Endometrial microvascular endothelial cells (primary cell): ENCODE results near the gene C11orf42. TPM values are rescaled to one million over a fixed set of nuclear protein-coding genes. Genes with fewer than 3 reads are reported as not detected.

Experiments
- in situ Hi-C: cut with HindIII; loops from 2 replicates; pipeline ENCODE4 v1.10.0; 2017; ENCODE audit warnings: low sequenced_read_pairs, low pct_unique_long_range_greater_than_20kb; ENCODE audit errors: inconsistent ontology term
- total RNA-seq: library from RNA; depleted of rRNA; stranded (reverse); fragments of >200 nt; gene quantifications from one replicate; pipeline ENCODE4 v1.2.3, GENCODE V29; 2015; ENCODE audit errors: inconsistent ontology term

Gene C11orf42
- not detected for total RNA-seq

GRCh38 chr11:6205366-6205765 lies at the start of gene C11orf42:
Gene C11orf42, plus strand, starts transcription at chr11:6205557. Its CDS starts 59 bp downstream, at chr11:6205616.
- in situ Hi-C loops = no loop called here

DNA sequence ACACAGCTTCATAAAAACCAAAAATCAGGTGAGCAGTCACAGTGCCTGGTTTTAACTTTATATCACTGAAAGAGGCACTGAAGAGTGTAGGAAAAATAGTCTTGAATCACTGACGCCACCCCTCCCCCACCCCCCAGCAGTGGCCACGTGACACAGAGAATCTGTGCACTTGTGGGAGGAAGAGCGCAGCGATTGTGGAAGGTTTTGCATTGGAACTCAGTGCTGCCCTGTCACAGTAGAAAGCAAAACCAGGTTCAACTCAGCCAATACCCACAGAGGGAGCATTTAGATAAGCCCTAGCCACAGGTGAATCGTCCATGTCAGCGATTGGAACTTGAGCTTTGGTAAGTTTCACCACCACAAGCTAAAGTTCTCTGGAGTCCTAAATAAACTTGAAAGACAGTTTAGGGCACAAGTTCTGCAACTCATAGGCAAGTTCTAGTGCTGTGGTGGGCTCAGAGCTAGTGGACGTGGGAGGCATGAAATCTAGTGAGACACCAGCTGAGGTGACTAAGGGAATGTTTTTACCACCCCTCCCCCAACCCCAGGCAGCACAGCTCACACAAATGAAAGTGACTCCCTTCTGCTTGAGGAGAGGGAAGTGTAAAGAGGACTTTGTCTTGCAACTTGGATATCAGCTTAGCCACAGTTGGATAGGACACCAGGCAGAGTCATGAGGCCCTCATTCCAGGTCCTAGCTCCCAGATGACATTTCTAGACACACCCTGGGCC lies 48.6 kb upstream of the C11orf42 start:
- in situ Hi-C loops = no loop called here

GRCh38 chr11:6170226-6170625 lies 35.1 kb upstream of the C11orf42 start, which contains the start of gene OR52B2:
Gene OR52B2, minus strand, starts transcription at chr11:6170326. Its CDS starts 0 bp downstream, at chr11:6170326.
- in situ Hi-C loops = no loop called here

DNA sequence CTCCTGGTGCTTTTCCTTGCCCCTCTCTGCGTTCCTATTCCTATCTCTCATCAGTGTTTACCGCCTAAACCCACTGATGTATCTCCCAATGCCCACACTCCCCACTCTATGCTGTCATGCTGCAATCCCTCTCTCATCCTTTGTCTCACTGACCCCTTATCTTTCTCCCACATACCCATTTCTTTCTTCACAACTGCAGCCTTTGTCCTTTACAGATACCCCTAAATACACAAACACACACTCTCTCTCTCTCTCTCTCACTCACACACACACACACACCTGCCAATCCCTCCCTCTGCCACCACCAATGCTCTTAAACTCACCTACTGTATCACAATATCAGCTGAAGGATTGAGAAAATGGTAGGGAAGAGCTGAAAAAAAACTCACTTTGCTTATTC lies 29.9 kb upstream of the C11orf42 start:
- in situ Hi-C loops = no loop called here

GRCh38 chr11:6191742-6192141 lies 13.6 kb upstream of the C11orf42 start:
- in situ Hi-C loops = no loop called here

- in situ Hi-C loops = no loop called here
These were observed 11.2 kb upstream of the C11orf42 start for GRCh38 chr11:6194065-6194581.

GRCh38 chr11:6196396-6196795 lies 9.0 kb upstream of the C11orf42 start:
- in situ Hi-C loops = no loop called here

DNA sequence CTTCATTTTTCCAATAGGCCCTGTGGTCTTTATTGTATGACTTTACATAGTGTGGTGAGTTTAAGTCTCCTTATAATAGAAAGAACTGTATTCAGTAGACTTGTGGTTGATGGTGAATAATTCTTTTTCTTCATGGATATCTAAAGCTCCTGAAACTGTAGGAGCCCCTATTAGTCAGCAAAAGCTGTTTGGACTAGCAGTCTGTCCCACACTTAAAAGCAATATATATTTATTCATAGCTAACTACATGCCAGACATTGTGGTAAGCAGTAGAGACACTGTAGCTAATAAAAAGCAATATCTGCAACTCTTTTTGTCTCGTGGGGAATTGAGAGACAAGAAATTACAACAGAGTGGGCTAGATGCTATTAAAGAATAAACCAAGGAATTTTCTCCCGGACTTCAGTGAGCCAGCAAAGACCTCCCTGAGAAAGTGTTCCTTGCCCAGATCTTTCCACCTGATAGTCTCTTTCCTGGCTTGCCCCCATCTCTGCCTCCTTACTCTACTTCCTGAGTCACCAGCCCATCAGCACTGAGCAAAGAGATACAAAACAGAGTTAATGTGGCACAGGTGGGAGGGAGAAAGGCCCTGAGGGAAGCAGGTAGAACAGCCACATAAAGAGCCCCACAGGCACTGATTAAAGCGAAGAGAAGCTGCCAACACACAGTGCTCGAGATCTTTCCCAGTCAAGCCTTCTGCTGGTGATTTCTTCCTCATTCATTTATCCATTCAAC lies 7.7 kb upstream of the C11orf42 start:
- in situ Hi-C loops = no loop called here

DNA sequence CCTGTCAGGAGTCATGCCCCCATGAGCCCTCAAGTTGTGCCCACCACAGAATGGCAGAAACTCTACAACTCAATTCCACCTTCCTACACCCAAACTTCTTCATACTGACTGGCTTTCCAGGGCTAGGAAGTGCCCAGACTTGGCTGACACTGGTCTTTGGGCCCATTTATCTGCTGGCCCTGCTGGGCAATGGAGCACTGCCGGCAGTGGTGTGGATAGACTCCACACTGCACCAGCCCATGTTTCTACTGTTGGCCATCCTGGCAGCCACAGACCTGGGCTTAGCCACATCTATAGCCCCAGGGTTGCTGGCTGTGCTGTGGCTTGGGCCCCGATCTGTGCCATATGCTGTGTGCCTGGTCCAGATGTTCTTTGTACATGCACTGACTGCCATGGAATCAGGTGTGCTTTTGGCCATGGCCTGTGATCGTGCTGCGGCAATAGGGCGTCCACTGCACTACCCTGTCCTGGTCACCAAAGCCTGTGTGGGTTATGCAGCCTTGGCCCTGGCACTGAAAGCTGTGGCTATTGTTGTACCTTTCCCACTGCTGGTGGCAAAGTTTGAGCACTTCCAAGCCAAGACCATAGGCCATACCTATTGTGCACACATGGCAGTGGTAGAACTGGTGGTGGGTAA lies 6.1 kb upstream of the C11orf42 start, which contains the start of gene OR52W1:
TSS of gene OR52W1 (plus strand) at position 51 of the 637 bp plus-strand sequence. CDS start at position 51, 0 bp downstream.
- in situ Hi-C loops = no loop called here

DNA sequence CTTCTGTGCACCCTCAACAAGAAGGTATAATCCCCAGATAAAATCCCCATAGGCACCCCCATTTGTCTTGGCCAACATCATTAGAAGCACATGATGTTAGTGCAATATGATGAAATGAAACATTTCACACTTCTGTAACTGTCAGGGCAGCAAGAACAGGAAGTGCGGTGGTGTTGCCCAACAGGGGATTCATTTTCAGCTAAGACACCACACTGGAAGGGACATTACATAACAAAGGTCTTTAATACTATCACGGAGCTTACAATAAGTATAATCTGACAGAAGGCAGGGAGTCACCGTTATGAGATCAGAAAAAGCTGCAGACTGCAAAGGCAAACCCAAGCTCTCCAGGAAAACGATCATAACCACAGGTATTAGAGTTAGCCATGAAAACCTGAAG lies 4.4 kb upstream of the C11orf42 start:
- in situ Hi-C loops = no loop called here

- in situ Hi-C loops = no loop called here
These were observed 3.9 kb upstream of the C11orf42 start for GRCh38 chr11:6201481-6201880.

GRCh38 chr11:6202041-6202440 lies 3.3 kb upstream of the C11orf42 start:
- in situ Hi-C loops = no loop called here

- in situ Hi-C loops = no loop called here
These were observed 2.0 kb upstream of the C11orf42 start for GRCh38 chr11:6203327-6203726.

GRCh38 chr11:6204706-6205105 lies 651 bp upstream of the C11orf42 start:
- in situ Hi-C loops = no loop called here

DNA sequence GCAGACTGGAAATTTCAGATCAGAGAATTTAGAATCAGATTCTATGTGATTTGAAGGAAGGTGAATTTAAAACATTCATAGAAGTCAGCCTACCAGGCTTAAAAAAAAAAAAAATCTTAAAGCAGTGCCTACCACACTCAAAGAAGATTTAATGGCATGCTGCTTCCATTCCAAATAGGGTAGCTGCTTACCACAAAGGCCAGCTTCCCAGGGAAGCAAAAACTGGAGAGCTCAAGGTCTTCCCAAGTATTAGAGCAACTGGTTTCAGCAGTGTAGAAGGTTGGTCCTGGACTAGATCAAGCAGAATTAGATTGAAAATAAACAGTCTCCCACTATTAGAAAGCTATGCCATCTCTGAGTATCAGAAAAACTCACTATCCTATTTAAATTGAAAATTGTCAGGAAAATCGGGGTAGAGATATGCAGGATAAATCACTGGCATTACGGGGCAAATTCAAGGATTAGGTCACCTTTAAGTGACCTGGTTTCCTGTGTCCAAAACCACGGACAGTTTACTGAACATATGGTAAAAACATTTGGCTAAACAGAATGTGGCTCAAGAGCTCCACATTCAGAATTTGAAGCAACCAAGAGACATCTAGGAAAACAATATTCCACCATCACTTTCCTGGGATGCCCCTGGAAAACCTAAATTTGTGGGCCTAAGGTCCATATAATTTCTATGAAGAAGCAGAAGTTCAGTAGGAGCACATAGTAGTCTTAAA lies 1.3 kb downstream of the C11orf42 start:
- in situ Hi-C loops = no loop called here

DNA sequence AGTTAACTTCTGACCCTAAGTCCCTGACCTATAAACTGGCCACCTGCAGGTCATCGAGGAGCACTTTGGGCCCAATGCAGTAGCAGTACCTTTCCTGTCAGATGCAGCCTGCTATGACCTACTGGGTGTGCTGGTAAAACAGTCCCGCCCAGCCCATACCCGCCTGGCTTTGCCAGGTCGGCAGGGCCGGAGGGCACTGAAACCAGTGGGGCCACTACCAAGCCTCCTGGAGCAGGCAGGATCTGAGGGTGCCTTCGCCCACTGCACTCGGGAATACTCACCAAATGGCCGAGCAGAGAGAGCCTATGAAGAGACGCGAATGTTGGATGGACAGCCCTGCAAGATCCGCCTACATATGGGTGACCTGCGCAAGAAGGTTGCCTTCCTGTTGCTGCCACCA lies 4.4 kb downstream of the C11orf42 start:
- in situ Hi-C loops = no loop called here

- in situ Hi-C loops = no loop called here
These were observed 5.1 kb downstream of the C11orf42 start for GRCh38 chr11:6210274-6210955.

DNA sequence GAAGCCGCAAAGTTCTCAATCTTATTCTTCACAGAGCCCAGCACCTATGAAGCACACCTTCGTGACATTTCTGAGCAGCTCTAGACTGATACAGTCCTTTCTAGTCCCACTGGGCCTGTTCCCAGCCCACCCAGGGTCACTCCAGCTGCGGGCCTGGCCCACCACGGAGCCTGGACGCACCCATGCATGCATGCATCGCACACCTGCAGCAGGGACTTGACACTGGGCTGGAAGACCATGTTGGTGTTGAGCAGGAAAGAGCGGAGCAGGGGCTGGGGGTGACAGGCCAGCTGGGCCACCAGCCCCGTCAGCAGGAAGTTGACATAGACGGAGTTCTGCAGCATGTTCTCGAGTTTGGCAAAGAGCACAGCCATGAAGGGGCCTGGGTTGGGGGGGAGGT lies 9.2 kb downstream of the C11orf42 start:
- in situ Hi-C loops = no loop called here
